Activated CD8-positive, alpha-beta memory T cell treated with anti-CD3 and anti-CD28 coated beads for 36 hours (primary cell): ENCODE results near the gene MAML3. TPM values are rescaled to one million over a fixed set of nuclear protein-coding genes. Genes with fewer than 3 reads are reported as not detected.

ENCODE experiments used
- CTCF ChIA-PET: fragments of 350-600 bp; sonication (Branson Sonifier 250); formaldehyde crosslinking; loops from one replicate; lab custom pipeline; 2021; ENCODE audit warnings: antibody characterized with exemption; lab: Charles Lee
- POLR2A ChIA-PET: fragments of 350-600 bp; sonication (Branson Sonifier 250); formaldehyde crosslinking; loops from one replicate; lab custom pipeline; 2021; ENCODE audit warnings: antibody characterized with exemption; lab: Charles Lee
- total RNA-seq, 2 experiments: library from RNA; stranded (reverse); gene quantifications; one replicate each; pipeline ENCODE4 v1.2.3, GENCODE V29; 2021

MAML3 gene
- total RNA-seq, 2 experiments from 2014 or later, result 0.65 to 0.73 TPM

DNA sequence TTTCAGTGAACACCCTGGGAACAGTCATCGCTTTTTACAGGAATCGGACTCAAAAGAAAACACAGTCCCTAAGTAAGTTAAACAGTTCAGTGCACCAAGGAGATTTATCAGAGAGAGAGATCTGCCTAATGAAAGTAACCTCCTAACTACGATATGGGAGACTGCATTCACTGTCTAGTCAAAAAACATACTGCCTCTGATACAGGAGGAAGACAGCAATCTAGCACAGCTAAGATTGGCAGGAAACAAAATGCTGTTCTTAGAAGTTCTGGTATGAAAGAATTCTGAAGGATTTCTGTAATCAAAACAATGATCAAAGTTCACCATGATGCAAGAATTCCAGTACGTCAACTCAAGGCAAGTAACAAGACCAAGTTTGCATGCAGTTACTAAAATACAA lies 92.8 kb downstream of the MAML3 start:
- CTCF ChIA-PET, result no interaction called here
- POLR2A ChIA-PET, result no interaction called here

DNA sequence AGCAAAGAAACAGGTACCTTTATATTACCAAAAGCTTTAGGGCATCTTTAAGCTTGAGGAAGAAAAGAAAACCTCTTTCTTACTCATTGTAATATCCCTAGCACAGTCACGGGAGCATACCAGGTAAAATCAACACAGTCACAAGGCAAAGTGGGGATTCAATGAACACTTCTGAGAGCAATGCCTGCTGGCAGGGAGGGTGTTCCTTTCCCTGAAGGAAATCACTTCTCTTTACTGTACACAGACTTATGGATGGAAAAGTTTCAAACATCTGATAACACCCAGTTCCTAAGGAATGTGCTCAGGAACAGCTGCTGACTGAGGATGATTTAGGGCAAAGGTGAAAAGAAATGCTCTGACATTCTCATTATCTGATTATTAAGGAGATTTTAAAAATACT lies 94.8 kb downstream of the MAML3 start:
- POLR2A ChIA-PET, result no interaction called here
- CTCF ChIA-PET, result interaction anchor here (1.0 to 1.7 kb wide), 2 partner anchors 12 to 94 kb away, joined by 3 read pairs; partner anchors contain the start of gene MAML3

DNA sequence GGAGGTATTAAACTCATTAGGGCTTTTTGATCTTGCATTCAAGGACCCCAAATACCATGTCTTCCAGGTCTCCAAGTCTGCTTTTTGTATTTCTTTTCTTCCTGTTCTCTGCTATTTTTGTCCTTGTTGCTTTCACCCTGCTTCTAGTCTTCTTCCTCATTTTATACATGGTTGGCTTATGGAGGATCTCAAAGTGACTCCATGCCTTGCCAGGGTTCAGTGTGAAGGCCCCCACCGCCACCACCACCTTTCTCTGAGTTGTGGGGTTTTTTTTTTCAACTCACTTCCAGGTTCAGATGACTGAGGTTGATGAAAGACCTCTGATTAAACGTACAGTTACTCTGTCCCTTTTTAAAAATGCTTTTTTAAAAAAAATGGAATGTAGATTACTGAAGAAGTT lies 96.3 kb downstream of the MAML3 start:
- CTCF ChIA-PET, result no interaction called here
- POLR2A ChIA-PET, result no interaction called here

DNA sequence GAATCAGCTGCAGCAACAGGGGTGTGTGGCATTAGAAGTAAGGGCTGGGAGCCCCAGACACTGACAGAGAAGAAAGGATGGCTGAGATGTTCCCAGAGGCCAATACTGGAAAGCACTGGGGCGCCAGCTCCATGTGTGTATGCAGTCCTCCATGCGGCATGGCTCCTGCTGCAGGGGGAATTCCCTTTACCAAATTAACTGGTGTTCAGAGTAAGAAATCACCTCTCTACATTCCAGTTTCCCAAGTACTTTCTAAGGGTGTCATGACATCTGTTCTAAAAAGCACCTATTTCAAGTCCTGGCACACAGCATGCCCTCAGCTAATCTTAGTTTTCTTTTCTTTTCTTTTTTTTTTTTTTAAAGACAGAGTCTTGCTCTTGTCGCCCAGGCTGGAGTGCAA lies 98.0 kb downstream of the MAML3 start:
- POLR2A ChIA-PET, result no interaction called here

DNA sequence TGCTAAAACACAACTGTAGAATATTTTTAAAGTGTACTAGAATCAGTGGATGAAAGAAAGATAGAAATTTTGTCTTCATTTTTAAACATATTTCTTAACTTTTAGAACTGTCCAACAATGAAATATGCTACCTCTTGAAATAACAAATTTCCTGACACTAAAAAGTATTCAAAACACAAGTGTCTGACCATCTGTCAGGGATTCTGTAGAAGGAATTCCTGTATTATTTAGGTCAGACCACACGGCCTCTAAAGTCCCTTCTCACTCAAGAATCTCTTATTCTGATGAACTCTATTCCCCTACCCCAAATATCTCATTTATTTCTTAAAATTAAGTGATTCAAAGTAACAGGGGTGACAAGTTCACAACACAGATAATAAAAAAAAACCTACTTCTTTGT lies 99.1 kb downstream of the MAML3 start:
- CTCF ChIA-PET, result no interaction called here
- POLR2A ChIA-PET, result no interaction called here

More for the DNA sequence above, 98.0 kb downstream of the MAML3 start:
- CTCF ChIA-PET, result interaction anchor here (1.0 kb wide), 1 partner anchor 196 kb away, joined by 3 read pairs; no protein-coding TSS in a partner anchor

DNA sequence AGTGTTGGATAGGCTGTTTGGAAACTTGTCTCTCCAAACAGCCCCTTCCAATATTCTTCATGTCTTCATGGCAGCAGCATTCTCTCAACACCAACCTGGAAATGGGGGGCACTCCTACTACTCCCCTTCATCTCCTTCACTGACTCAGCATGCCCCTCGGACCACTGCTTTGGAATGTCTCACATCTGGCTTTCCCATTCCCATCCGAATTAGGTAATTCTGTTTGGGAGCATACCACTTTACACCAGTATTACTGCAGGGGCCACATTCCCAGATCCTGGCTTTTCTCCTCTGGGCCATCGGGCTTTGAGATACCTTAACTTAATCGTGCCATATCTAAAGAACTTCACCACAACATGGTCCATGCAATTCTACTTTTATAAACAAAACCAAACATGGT lies 100.8 kb downstream of the MAML3 start:
- ChIA-PET CTCF (interaction anchor here (0.6 kb wide), 1 partner anchor 51 kb away, joined by 3 read pairs; no protein-coding TSS in a partner anchor), POLR2A (no interaction called here)

DNA sequence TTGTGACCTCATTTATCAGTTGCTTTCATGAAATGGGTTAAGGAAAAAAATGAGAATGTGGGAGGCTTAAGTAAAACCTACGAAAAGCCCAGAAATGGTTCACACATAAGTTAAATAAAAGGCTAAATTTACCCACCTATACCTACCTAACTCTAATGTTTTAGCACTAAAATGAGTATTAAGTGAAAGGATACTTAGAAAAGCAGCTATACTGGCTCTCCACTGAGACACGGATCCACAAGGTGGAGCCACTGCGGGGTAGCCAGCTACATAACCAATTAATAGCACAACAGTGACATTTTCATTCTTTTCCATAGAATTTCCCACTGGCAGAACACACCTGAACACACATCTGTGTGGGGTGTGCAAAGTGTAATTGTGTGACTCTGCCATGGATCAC lies 101.9 kb downstream of the MAML3 start:
- CTCF ChIA-PET, result interaction anchor here (1.2 to 2.3 kb wide), 2 partner anchors 104 to 201 kb away, joined by 5 to 6 read pairs; no protein-coding TSS in a partner anchor
- POLR2A ChIA-PET, result no interaction called here

DNA sequence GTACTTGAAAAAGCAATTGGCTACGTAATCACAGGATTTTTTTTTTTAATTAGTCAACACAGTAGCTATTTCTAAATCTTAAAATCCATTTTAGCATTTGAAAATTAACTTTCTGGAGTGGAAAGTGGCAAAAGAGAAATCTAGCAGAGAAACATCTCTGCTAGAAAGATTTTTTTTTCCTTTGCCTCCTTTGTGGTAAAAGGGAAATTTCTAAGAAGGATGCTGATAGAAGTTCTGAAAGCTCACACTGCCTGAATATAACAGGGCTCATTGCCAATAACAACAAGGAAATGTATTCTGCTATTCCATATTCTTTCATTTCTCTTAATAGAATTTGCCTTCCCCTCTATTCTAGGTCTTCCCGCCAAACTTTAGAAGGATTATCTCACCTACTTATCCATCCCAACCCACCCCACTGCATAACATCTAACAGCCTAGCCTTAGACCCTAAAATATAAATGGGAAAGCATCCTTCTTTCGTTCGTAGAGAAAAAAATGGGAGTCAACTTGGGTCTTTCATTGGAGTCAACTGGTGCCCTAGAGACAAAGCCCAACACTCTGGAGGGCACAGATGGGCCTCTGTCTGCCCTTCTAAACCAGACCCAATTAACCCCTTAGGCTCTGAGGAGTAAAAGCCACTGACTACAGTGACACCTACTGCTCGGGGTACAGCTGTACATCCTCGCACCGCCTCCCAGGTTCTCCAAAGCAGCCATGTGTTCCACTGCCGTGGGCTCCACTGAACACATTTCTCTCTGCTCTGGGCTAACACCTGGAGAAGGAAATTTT lies 103.9 kb downstream of the MAML3 start:
- ChIA-PET POLR2A (no interaction called here), CTCF (no interaction called here)

DNA sequence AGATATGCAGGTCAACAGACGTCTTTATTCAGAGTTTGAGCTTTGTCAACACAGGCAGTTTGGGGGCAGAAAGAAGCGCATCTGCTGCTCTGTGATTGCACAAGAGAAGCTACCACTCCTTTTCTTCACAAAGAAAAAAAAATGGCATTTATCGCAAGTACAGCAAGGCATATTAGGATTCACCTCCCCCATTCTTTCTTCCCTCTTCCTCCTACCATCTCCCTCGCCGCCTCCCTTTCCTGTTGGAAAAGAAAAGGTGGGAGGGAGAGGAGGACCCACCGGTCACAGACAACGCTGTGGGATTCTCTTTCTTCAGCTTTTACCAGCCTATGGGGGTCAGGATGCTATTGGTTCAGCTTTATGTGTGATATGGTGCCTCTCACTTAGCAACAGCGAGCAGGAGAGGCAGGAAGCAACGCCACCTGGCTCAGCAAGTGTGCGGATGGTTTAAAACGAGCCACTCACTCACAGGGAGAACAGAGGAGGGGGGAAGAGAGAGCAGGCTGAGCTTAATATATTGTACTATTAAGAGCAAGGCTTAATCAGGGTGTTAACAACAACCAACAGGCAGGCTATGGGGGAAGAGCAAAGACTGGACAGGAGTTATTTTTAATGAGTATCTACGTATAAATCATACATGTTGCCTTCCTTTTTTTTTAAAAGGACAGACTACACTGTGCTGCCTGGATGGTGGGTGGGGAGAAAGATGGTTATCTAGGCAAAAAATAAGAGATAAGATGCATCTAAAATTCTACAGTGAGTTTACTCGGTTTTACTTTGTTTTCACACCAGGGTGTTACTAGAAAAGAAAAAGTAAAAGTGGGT lies 104.7 kb downstream of the MAML3 start:
- POLR2A ChIA-PET, result no interaction called here

DNA sequence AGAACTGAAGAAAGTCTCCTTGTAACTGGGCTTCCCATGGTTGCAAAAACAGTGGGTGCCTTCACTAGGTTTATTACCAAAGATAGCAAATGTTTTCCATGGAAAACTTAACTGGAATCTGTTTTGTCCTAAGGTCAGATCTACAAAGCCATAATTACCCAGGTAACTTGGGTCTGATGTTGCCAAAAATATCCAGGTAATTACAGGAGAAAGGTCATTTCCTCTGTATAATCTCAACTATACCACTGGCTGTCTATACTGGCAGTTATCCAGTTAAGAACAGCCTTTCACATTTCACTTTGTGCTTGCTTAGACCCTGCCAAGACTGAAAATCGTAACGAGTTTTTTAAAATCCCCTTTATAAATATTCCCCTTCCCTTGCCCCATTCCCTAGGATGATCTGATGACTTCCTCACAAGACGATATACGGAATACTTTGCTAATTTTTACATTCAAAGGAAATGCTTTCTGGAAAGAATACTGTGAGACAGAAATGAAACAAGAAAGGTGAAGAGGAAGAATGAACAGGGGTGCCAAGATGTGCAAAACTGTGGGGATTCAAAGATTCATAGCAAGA lies 105.5 kb downstream of the MAML3 start:
- POLR2A ChIA-PET, result no interaction called here
- CTCF ChIA-PET, result interaction anchor here (1.1 kb wide), 1 partner anchor 205 kb away, joined by 3 read pairs; no protein-coding TSS in a partner anchor

More for the DNA sequence above, 104.7 kb downstream of the MAML3 start:
- CTCF ChIA-PET, result interaction anchor here (1.1 kb wide), 1 partner anchor 204 kb away, joined by 3 read pairs; no protein-coding TSS in a partner anchor

DNA sequence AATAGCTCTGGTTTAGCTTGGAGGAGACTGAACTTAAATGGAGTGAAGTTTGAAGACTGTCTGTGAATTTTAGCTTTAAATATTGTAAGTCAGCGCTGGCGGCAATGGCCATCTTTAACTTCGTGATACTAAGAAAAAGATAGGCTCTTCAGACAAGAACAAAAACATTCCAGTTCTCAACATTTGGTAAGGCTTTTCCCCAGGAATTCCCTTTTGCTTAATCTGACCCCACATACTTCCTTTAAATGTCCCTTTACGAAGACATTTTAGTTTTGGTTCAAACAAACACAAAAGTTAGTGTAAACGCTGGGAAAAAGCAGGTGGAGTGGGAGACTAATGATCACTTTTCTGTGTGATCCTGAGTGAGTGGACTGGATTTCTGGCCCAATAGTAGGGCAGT lies 106.2 kb downstream of the MAML3 start:
- ChIA-PET CTCF (interaction anchor here (1.0 kb wide), 1 partner anchor 9 kb away, joined by 3 read pairs; no protein-coding TSS in a partner anchor), POLR2A (no interaction called here)

DNA sequence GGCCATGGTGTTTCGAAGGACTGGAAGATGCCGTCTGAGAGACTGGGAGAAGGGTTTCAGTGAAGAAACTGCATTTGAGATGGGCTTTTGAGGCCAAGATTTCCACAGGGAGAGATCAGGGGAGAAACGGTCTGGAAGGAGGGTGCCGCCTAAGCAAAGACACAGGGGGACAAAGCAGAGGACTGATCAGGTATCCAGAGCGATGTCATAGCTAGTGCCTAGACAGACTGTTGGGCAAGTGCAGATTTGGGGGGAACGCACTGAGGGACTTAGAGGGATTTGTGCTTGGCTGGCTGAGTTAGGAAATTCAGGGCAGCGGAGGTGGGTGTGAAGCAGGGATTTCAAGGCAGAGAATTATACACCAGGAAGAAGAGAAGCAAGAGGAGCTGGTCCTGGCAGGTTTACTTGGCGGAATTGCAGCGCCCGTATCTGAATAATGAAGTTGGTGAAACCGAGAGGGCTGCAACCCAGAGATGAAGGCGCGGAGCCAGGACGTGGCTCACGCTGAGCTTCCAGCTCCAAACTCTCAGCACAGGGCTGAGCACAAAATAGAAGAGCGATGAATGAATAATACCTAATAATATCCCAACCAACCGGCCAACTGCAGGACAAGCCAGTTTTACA lies 106.9 kb downstream of the MAML3 start:
- ChIA-PET CTCF (interaction anchor here (1.0 kb wide), 1 partner anchor 8 kb away, joined by 3 read pairs; no protein-coding TSS in a partner anchor), POLR2A (no interaction called here)

DNA sequence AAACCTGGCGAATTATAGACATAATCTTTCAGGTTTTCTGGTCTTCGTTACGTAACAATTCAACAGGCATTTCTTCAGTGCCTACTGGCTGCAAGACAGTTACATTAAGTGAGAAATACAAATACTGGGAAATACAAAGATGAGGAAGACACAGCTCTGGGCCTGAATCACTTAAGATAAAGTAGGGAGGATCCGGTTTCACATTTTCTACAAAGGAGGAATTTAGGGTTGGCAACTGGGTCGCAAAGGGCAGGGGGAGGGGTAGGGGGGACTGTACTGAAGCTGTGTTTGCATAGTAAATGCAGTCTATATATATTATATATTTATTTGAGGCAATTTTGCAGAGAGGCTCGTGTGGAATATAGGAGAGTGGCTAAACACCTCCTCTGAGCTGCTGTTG lies 107.4 kb downstream of the MAML3 start:
- POLR2A ChIA-PET, result no interaction called here
- CTCF ChIA-PET, result no interaction called here

DNA sequence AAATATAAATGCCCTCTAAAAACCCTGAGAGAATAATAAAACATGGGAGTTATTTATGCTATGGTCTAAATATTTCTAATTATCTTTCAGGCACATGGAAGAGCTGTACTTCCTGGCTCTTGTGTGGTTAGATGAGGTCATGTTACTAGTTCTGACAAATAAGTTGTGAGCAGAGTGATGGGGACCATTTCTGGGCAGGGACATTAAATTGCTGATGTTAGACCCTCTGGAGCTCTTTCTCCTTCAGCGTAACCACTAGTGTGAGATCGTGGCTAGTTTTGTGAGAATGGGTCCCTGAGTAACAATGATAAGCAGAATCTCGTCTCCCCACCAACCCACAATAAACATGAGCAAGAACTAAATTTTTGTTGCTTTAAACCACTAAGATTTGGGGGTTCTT lies 108.0 kb downstream of the MAML3 start:
- ChIA-PET CTCF (no interaction called here), POLR2A (no interaction called here)

DNA sequence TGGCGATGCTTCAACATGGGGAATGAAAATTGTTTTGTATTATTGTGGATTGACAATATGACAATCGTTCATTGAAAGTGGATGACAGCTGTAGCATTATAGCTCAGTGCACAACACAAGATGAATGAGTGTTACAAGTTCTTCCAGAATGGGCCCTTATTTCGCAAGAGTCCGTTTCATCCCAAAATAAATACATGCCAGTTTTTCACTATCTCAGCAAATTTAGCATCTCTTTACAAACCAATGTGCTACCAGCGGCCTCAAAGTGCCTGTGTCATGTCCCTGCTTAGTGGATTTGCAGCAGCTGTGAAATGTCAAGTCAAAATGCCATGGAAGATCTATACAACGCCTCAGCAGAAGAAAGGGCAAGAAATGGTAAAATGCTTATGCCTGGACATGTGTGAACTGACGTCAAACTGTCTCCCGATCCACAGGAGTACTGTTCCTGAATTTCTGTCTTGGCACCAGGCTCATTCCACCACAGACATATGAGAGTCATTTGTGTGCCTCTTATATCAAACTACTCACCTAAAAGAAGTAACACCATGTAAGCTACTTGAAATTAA lies 109.6 kb downstream of the MAML3 start:
- ChIA-PET POLR2A (no interaction called here), CTCF (interaction anchor here (0.7 kb wide), 1 partner anchor 192 kb away, joined by 5 read pairs; no protein-coding TSS in a partner anchor)

DNA sequence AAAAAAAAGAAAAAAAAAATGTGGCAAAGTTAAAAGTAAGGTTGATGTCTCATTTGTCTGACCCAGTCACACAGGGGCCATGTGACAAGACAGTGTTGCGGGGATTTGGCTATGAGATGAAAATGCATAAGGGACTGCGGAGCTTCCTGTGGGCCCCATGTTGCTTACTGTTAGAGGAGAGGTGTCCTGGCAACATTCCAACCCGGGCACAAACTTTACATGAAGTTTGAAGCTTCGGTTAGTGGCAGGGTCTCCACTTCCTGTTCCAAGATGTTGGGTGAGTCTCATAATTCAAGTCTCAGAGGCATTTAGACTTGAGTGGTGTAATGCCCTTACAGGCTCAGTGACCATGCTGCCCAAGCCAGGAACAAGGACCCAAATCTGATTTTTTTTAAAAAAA lies 111.3 kb downstream of the MAML3 start:
- CTCF ChIA-PET, result no interaction called here
- POLR2A ChIA-PET, result no interaction called here

DNA sequence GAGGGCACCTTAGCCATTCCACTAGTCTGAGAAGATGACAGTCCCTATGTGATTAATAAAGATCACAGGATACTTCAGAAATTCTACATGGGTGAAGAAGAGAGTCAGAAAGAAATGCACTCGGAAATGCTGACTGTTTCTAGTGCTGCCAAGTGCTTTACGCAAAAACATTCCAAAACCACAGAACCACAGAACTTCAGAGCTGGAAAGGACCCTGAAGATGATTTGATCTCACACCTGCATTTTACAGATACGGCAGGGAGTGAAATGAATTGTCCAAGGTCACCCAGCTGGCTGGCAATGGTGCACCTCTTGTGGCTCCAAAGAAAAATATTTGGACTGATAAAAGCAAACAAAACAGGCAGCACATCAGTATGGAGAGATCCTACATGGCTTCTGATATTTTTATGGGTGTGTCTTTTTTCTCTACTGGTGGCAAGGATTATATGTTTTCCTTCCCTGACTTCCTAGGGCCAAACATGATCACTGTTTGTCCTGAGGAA lies 115.9 kb downstream of the MAML3 start:
- POLR2A ChIA-PET, result no interaction called here
- CTCF ChIA-PET, result interaction anchor here (1.0 to 1.1 kb wide), 2 partner anchors 10 kb away, joined by 3 read pairs; no protein-coding TSS in a partner anchor

DNA sequence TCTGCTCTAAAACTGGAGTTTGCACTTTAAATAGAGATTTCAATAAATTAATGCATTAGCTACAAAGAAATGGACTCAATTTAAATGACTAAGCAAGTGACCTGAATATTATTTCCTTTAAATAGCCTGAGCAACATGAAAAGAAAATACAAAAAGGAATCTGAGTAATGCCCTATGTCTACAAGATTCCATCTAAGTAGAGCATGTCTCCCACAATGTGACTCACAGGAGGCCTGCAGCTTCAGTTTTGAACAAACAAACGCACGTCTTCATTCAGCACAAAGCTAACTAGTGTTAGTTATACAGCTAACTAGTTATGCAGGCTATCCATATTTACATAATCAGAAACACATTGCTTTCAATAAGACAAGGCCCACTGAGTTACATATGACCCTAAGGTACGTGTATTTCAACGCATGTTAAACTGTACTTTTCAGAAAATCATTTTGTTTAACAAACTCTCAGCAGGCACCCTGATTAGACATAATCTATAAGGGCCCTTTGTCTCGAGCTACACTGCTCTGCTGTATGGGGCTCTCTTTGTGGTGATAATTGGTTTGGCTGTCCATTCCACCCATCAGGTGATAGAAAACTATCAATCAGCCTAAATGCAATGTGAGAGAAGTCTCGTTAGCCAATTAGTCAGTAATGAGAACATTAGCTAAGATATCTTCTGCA lies 116.5 kb downstream of the MAML3 start:
- CTCF ChIA-PET, result interaction anchor here (1.0 kb wide), 1 partner anchor 9 kb away, joined by 3 read pairs; no protein-coding TSS in a partner anchor
- POLR2A ChIA-PET, result no interaction called here
